NCI-H187 treated with DMSO at 0.1 percent for 48 hours (cell line): ENCODE results near the gene ZNF468.
"Not testable (repeated sequence)": the region's sequence is repeated elsewhere in the genome, so short reads cannot be mapped to it uniquely, and the experiment has no call there.

Experiments
- DNase-seq: peaks from one replicate; lab custom pipeline; 2025; lab: John Stamatoyannopoulos, UW

Gene ZNF468

DNA sequence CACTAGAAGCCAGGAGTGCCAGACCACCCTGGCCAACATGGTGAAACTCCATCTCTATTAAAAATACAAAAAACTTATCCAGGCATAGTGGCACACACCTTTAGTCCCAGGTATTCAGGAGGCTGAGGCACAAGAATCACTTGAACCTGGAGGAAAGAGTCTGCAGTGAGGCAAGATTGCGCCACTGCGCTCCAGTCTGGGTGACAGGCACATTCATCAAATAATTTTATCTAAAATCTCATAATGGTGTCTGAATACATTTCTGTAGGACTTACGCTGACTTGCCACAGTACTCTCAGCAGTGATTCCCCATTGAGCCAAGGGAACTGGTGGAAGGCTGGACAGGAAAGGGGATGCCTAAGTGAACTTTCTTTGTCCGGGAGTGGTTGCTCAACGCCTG lies 31.7 kb downstream of the ZNF468 start:
- no peak for DNase-seq

DNA sequence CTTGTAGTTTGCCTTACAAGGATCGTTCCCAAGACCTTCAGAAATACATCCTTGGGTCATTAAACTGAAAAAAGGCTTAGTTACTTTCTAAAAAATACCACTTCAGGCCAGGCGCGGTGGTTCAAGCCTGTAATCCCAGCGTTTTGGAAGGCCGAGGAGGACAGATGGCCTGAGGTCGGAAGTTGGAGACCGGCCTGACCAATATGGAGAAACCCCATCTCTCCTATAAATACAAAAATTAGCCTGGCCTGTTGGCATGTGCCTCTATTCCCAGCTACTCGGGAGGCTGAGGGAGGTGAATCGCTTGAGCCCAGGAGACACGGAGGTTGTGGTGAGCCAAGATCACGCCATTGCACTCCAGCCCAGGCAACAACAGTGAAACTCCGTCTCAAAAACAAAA lies 33.7 kb downstream of the ZNF468 start:
- DNase-seq: no peak

- DNase-seq: peak; percentile 9
Measured at GRCh38 chr19:52821204-52821960, 36.0 kb downstream of the ZNF468 start, which contains the start of gene ZNF28. Gene ZNF28 (minus strand): TSS chr19:52821633. CDS start chr19:52817958, 3,675 bp downstream.

DNA sequence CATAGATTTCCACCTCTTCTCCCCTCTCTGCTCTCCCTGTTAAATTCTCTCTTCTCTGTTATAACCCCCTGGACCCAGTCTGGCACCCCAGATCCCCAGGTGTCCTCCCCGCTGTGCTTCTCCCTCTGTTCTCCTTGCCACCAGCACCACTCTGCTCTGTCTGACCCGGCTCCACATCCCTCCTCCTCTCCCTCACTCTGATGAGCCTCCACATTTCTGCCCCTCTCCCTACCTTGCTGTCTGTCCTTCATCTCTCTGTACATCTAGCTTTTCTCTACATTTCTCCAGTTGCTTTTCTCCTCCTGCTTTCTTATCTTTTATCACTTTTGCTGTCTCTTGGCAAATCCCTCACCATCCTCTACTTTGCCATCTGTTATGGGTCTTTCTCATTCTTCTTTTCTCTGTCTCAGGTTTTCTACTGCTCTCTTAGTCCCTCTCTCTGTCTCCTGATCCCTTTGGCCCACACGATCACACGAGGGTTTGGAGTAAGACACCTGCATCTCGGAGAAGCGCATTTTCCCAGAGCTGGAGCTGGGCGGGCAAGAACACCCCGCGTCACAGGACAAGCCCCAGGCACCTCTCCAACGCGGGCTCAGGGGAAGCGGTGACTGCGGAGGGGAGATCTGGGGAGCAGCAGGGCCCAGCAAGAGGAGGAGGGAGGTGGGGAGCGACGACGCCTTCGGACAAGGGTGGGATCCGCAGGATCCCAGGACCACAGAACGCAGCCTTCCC lies 36.8 kb downstream of the ZNF468 start:
- not testable (repeated sequence) for DNase-seq

DNA sequence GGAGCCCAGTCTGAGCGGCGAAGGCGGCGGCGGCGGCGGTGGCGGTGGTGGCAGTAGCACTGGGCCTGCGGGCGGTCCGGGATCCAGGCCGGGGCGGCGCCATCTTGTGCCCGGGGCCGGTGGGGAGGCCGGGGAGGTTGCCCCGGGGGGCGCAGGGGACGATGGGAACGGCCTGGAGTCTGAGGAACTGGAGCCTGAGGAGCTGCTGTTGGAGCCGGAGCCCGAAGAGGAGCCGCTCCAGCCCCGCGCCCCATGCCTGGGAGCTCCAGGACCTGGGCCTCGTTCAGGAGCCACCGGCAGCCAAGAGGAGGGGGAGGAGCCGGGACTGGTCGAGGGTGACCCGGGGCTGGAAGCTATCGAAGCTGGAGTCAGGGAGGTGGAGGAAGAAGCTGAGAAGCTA lies 47.6 kb downstream of the ZNF468 start:
- DNase-seq: no peak

GRCh38 chr19:52799950-52800640 lies 57.3 kb downstream of the ZNF468 start:
- DNase-seq: not testable (repeated sequence)

- DNase-seq: no peak
Measured at GRCh38 chr19:52789440-52789839, 68.0 kb downstream of the ZNF468 start.
